ENCODE measurements around the gene ANKHD1. TPM values are rescaled to one million over a fixed set of nuclear protein-coding genes. Genes with fewer than 3 reads are reported as not detected.

The ANKHD1 gene
- polyA plus RNA-seq, 1 of the 3 experiments (the other 2 are of a cell fraction), result 26.7 TPM

GRCh38 chr5:140388052-140388451 is 13.6 kb upstream of the ANKHD1 start:
- POLR2A ChIA-PET, result no interaction called here
- TF ChIP-seq FOXJ3 (CRISPR knock-in tag; IDR thresholded peaks at IDR 0.05) (no peak), GATA2 (CRISPR knock-in tag; IDR thresholded peaks at IDR 0.05) (no peak), NRF1 (IDR thresholded peaks at IDR 0.05; ENCODE audit: low read depth, low read length) (no peak), IRF3 (IDR thresholded peaks at IDR 0.05; ENCODE audit: low read depth, low read length) (no peak), MEF2A (IDR thresholded peaks at IDR 0.05; ENCODE audit: borderline replicate concordance, low read depth) (no peak), TEAD4 (IDR thresholded peaks at IDR 0.05; ENCODE audit: borderline replicate concordance, insufficient read depth) (no peak), FOXM1 (IDR thresholded peaks at IDR 0.05; ENCODE audit: low read depth) (no peak), ELF1 (IDR thresholded peaks at IDR 0.05) (no peak), POLR2AphosphoS5 (IDR thresholded peaks at IDR 0.05; ENCODE audit: low read depth, low read length) (no peak), RAD21 (IDR thresholded peaks at IDR 0.05; ENCODE audit: low read length) (no peak), YY1 (IDR thresholded peaks at IDR 0.05; ENCODE audit: low read depth) (no peak), NFIC (IDR thresholded peaks at IDR 0.05; ENCODE audit: borderline replicate concordance) (no peak), USF1 (IDR thresholded peaks at IDR 0.05; ENCODE audit: borderline replicate concordance, low read depth) (no peak), EZH2phosphoT487 (IDR thresholded peaks at IDR 0.05; ENCODE audit: borderline replicate concordance, low read depth) (no peak), RXRA (IDR thresholded peaks at IDR 0.05; ENCODE audit: borderline replicate concordance, low read depth) (no peak), TCF12 (IDR thresholded peaks at IDR 0.05) (no peak), RFX5 (IDR thresholded peaks at IDR 0.05; ENCODE audit: low read length) (no peak), MAX (IDR thresholded peaks at IDR 0.05; ENCODE audit: low read depth) (no peak), PBX3 (IDR thresholded peaks at IDR 0.05) (no peak)
- Histone ChIP-seq H3K79me2 (ENCODE audit: insufficient read depth) (no peaks in the 10 kb centered on the region), H3F3A (replicated peaks; ENCODE audit: insufficient read depth) (no peaks in the 10 kb centered on the region), H3K27ac (ENCODE audit: low read depth in 2 of 2, low read length in 1 of 2) (no peak overlapping the region), H2AFZ (ENCODE audit: low read depth) (no peak overlapping the region), H3K27me3 (ENCODE audit: insufficient read depth) (no peaks in the 10 kb centered on the region), H3K9me2 (no peaks in the 10 kb centered on the region), H3K4me3 (ENCODE audit: low read depth in 2 of 2, low read length in 1 of 2) (no peak overlapping the region), H4K20me1 (ENCODE audit: insufficient read depth) (no peaks in the 10 kb centered on the region), H3K9me3 (no peaks in the 10 kb centered on the region), H3K4me2 (no peak overlapping the region), H3K9ac (no peak overlapping the region), H3K36me3 (replicated peaks in 1 of 2; ENCODE audit: control insufficient read depth in 1 of 2, insufficient read depth in 2 of 2, low read length in 1 of 2) (no peaks in the 10 kb centered on the region), H3K4me1 (ENCODE audit: control insufficient read depth in 1 of 2, insufficient read depth in 2 of 2, low read depth in 1 of 2, low read length in 1 of 2) (no peaks in the 10 kb centered on the region)
- CTCF ChIA-PET, result interaction anchor here (1.7 to 1.9 kb wide), 2 partner anchors 15 to 25 kb away, joined by 4 to 14 read pairs; no protein-coding TSS in a partner anchor
- no peak for DNase-seq
- WGBS (ENCODE audit: low lambda C conversion rate), result 78% methylated on average over 2 of the region's 2 CpGs

Measured in SK-N-SH (cell line).